ENCODE data around the gene FBN1.

DNA sequence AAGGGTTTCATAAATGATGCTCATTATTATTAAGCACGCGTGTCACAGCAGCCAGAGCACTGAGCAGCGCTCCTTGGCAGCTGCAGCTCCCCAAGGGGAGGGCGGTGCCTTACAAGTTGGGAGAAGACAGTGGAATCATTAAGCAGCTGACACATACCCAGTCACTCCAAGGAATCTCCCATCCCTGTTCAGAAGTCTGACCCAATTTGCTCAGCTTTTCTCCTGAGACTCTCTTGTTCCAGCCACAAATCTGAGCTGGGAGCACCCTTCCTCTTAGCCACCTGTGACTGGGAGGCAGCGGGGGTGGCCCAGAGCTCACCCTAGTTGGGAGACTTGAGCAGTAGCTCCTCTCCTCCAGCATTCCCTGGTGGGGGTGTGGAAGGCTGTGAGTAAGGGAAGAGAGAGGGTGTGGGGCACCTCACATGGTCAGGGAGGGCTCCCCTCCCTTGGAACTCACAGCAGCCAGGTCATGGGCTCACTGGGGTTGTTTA, 249.9 kb downstream of the FBN1 start:
- TF ChIP-seq, protein P1, sequence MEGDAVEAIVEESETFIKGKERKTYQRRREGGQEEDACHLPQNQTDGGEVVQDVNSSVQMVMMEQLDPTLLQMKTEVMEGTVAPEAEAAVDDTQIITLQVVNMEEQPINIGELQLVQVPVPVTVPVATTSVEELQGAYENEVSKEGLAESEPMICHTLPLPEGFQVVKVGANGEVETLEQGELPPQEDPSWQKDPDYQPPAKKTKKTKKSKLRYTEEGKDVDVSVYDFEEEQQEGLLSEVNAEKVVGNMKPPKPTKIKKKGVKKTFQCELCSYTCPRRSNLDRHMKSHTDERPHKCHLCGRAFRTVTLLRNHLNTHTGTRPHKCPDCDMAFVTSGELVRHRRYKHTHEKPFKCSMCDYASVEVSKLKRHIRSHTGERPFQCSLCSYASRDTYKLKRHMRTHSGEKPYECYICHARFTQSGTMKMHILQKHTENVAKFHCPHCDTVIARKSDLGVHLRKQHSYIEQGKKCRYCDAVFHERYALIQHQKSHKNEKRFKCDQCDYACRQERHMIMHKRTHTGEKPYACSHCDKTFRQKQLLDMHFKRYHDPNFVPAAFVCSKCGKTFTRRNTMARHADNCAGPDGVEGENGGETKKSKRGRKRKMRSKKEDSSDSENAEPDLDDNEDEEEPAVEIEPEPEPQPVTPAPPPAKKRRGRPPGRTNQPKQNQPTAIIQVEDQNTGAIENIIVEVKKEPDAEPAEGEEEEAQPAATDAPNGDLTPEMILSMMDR (IDR thresholded peaks at IDR 0.05 in 4 of 5, conservative IDR thresholded peaks at IDR 0.05 in 1 of 5): no peak
- TF ChIP-seq POLR2A (IDR thresholded peaks at IDR 0.05): no peak

Measured in gastrocnemius medialis (tissue), 4 donors.